Measurements from ENCODE around the gene PRRX2.

The PRRX2 gene

GRCh38 chr9:129665389-129665775, at the start of gene PRRX2:
Gene PRRX2 (plus strand): TSS chr9:129665647. CDS start chr9:129665868, 221 bp downstream.
- TF ChIP-seq CTCF (IDR thresholded peaks at IDR 0.05; ENCODE audit: control insufficient read depth, extremely low read depth, insufficient read depth) = no peak
- DNase-seq (ENCODE audit: low read depth) = no peak
- no peak within 1 kb of the TSS for H3K4me3 ChIP-seq (ENCODE audit: low read depth, low read length)

DNA sequence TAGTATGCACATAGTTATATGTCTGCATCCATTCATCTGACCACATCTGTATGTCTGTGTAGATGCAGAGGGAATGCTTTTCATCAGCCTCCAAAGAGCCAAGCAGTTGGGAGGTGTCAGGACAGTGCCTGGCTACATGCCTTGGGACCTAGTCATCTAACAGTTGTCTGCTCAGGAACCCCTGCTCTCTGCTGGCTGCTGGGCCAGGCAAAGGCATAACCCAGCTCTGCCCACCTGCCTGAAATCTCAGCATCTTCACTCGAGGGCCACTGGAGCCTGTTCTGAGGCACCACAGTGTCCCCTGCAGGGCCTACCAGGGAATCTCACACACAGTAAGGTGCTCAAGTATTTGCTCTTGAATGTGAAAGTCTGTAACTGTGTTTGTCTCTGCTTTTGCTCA, 48.3 kb upstream of the PRRX2 start:
- no peak for DNase-seq (ENCODE audit: low read depth)
- TF ChIP-seq CTCF (IDR thresholded peaks at IDR 0.05; ENCODE audit: control insufficient read depth, extremely low read depth, insufficient read depth) = peak; percentile 26; the same call in 1 of the 2 replicates
- H3K4me3 ChIP-seq (ENCODE audit: low read depth, low read length) = no peak overlapping the region

DNA sequence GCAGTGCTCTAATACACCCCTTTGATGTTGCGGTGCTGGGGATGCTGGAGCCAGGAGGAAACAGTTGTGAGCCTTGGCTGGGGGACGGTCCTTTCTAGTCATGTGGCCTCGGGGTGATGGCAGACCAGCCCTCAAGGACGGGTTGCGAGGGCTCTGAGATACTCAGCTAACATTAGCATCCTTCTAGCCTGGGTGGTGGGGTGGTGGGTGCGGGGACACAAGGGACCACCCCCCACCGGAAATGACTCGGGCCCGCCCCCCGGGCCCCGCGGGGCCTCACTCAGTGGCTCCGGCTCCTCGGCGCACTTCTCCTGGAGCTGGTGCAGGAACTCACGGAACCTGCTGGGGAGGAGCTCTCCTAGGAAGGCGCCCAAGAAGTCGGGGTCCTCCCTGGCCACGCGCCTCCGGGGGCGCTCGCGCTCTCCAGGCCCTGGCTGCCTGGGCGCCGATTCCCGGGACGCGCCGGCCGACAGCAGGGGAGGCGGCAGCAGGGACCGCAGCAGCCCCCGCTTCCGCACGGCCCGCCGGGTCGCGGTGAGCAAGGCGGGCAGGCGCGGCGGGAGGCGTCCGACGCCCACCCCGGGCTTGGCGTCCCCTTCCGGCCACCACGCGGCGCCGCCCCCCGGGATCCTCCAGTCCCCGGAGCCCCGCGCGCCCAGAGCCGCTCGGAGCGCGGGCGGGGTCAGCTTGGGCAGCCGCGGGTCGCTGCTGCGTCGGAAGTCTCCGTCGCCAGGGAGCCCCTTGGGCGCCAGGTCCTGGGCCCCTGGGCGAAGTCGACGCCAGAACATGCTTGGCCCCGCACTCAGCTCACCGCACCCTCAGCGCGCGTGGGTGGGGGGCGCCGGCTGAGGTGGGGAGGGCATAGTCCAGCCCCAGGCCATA, 45.4 kb upstream of the PRRX2 start:
- DNase-seq (ENCODE audit: low read depth) = no peak
- TF ChIP-seq CTCF (IDR thresholded peaks at IDR 0.05; ENCODE audit: control insufficient read depth, extremely low read depth, insufficient read depth) = no peak; the same call in 1 of the 2 replicates
- H3K4me3 ChIP-seq (ENCODE audit: low read depth, low read length) = no peak overlapping the region

- H3K4me3 ChIP-seq (ENCODE audit: low read depth, low read length) = no peak within 1 kb of the TSS
- no peak for TF ChIP-seq CTCF (IDR thresholded peaks at IDR 0.05; ENCODE audit: control insufficient read depth, extremely low read depth, insufficient read depth)
- no peak for DNase-seq (ENCODE audit: low read depth)
Observed at GRCh38 chr9:129620669-129621295, 44.7 kb upstream of the PRRX2 start, which contains the start of gene C9orf50. Gene C9orf50 (minus strand): TSS chr9:129621101. CDS start chr9:129620574, 527 bp downstream.

DNA sequence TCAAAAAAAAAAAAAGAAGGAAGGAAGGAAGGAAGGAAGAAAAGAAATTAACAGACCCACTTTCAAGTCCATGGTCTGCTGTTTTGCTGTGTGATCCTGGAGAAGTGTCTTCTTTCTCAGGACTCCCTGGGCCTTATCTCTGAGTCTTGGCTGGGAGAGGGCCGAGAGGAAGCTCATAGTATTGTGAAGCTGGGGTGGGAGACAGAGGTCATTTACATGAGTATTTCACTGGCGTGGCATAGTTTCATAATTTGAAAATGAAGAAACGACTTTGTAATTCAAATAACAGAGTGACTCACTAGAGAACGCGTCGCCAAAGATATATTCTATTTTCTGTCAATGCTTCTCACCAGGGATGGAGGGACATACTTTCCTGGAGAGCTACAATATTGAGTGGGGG, 42.1 kb upstream of the PRRX2 start:
- H3K4me3 ChIP-seq (ENCODE audit: low read depth, low read length) = no peak overlapping the region
- TF ChIP-seq CTCF (IDR thresholded peaks at IDR 0.05; ENCODE audit: control insufficient read depth, extremely low read depth, insufficient read depth) = no peak
- DNase-seq (ENCODE audit: low read depth) = no peak

DNA sequence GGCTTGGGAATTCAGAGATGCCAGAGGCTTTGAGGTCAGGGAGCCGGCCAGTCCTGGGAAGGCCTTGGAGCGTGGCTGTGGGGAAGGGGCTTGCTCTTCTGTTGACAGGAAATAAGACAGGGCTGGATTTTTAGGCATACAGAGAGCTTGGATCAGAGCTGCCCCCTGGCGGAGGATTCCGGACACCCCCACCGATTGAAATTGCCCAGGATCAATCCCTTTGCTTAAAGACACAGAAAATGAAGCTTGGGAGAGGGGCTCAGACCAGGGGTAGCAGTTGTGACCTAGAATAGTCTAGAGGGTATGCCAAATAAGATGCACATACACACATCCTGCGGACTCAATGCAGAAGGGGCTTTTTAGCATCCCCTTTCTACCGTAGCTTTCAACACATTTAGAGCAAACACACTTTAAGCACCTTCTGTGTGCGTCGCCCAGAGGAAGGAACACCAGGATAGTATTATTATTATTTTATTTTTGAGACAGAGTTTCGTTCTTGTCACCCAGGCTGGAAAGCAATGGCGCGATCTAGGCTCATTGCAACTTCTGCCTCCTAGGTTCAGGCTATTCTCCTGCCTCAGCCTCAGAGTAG, 41.2 kb upstream of the PRRX2 start:
- TF ChIP-seq CTCF (IDR thresholded peaks at IDR 0.05; ENCODE audit: control insufficient read depth, extremely low read depth, insufficient read depth) = peak; percentile 70
- no peak for DNase-seq (ENCODE audit: low read depth)
- no peak overlapping the region for H3K4me3 ChIP-seq (ENCODE audit: low read depth, low read length)

Data from LNCaP clone FGC (cell line).